Mesenchymal stem cell (in vitro differentiated cells and primary cell): ENCODE measurements around the gene NOX3.

Experiments used
- DNase-seq: peaks from one replicate; pipeline ENCODE4 v3.0.0-alpha.2; 2013
- H2AFZ ChIP-seq: one replicate; pipeline ENCODE4 v1.6.1; 2013; ENCODE audit warnings: low read depth, mild to moderate bottlenecking, control low read depth, inconsistent platforms, low read length, moderate library complexity
- H2AK5ac ChIP-seq: 2 replicates; pipeline ENCODE4 v1.6.1; 2013; ENCODE audit warnings: low read length, moderate library complexity, mild to moderate bottlenecking, inconsistent platforms; ENCODE audit not compliant: severe bottlenecking
- H2BK120ac ChIP-seq: one replicate; pipeline ENCODE4 v1.6.1; 2013; ENCODE audit warnings: low read depth, mild to moderate bottlenecking, inconsistent platforms, low read length, moderate library complexity
- H2BK12ac ChIP-seq, 2 experiments: one replicate each; pipeline ENCODE4 v1.6.1; 2013; ENCODE audit warnings: inconsistent platforms in 2 of 2, low read length in 2 of 2, mild to moderate bottlenecking in 2 of 2, moderate library complexity in 2 of 2, control low read depth in 1 of 2
- H2BK15ac ChIP-seq: one replicate; pipeline ENCODE4 v1.6.1; 2013; ENCODE audit warnings: mild to moderate bottlenecking, low read depth, inconsistent platforms; ENCODE audit not compliant: poor library complexity, severe bottlenecking
- H2BK5ac ChIP-seq: 2 replicates; pipeline ENCODE4 v1.6.1; 2013; ENCODE audit warnings: low read depth, mild to moderate bottlenecking, low read length, control low read depth, inconsistent platforms; ENCODE audit not compliant: poor library complexity, severe bottlenecking
- H3K14ac ChIP-seq, 2 experiments: one replicate each; pipeline ENCODE4 v1.6.1; 2013; ENCODE audit warnings: inconsistent platforms in 2 of 2, low read length in 2 of 2, control low read depth in 1 of 2, mild to moderate bottlenecking in 1 of 2, moderate library complexity in 1 of 2
- H3K18ac ChIP-seq, 2 experiments: one replicate each; pipeline ENCODE4 v1.6.1; 2013; ENCODE audit warnings: inconsistent platforms in 2 of 2, low read length in 2 of 2, control low read depth in 1 of 2, low read depth in 1 of 2, mild to moderate bottlenecking in 1 of 2
- H3K23ac ChIP-seq, 2 experiments: one replicate each; pipeline ENCODE4 v1.6.1; 2013; ENCODE audit warnings: inconsistent platforms in 2 of 2, low read length in 2 of 2, mild to moderate bottlenecking in 2 of 2, moderate library complexity in 2 of 2, control low read depth in 1 of 2
- H3K27ac ChIP-seq: 2 replicates; pipeline ENCODE4 v1.5.1; 2013; ENCODE audit warnings: mild to moderate bottlenecking, moderate library complexity, low read length, control low read depth, inconsistent platforms; ENCODE audit not compliant: poor library complexity, severe bottlenecking
- H3K27me3 ChIP-seq, 2 experiments: 2 replicates each; pipeline versions ENCODE4 v1.6.1 to v1.7.0; 2013; ENCODE audit warnings: low read length in 2 of 2, mild to moderate bottlenecking in 2 of 2, moderate library complexity in 2 of 2, control low read depth in 1 of 2, inconsistent platforms in 1 of 2; ENCODE audit not compliant: control insufficient read depth in 1 of 2, insufficient read depth in 1 of 2
- H3K36me3 ChIP-seq, 2 experiments: 2 replicates each; pipeline versions ENCODE4 v1.6.1 to v1.7.0; 2013; ENCODE audit warnings: low read length in 2 of 2, control low read depth in 1 of 2, inconsistent platforms in 1 of 2, low read depth in 1 of 2, mild to moderate bottlenecking in 1 of 2; ENCODE audit not compliant: insufficient read depth in 2 of 2, control insufficient read depth in 1 of 2
- H3K4ac ChIP-seq, 2 experiments: one replicate each; pipeline ENCODE4 v1.6.1; 2013; ENCODE audit warnings: inconsistent platforms in 2 of 2, low read length in 2 of 2, mild to moderate bottlenecking in 2 of 2, moderate library complexity in 2 of 2, control low read depth in 1 of 2, low read depth in 1 of 2
- H3K4me1 ChIP-seq: 2 replicates; pipeline ENCODE4 v1.6.1; 2013; ENCODE audit warnings: low read depth, low read length, control low read depth; ENCODE audit not compliant: control insufficient read depth, insufficient read depth
- H3K4me2 ChIP-seq: 2 replicates; pipeline ENCODE4 v1.6.1; 2013; ENCODE audit warnings: low read length, mild to moderate bottlenecking, inconsistent platforms; ENCODE audit not compliant: poor library complexity, severe bottlenecking
- H3K4me3 ChIP-seq, 2 experiments: 2 replicates each; pipeline versions ENCODE4 v1.5.1 to v1.7.0; 2013; ENCODE audit warnings: low read length in 2 of 2, mild to moderate bottlenecking in 2 of 2, control low read depth in 1 of 2, low read depth in 1 of 2; ENCODE audit not compliant: insufficient read depth in 1 of 2
- H3K79me1 ChIP-seq: replicated peaks from 2 replicates; pipeline ENCODE4 v1.6.1; 2013; ENCODE audit warnings: mild to moderate bottlenecking, control low read depth, low read length, inconsistent platforms; ENCODE audit not compliant: poor library complexity, severe bottlenecking
- H3K9ac ChIP-seq: 2 replicates; pipeline ENCODE4 v1.7.0; 2013; ENCODE audit warnings: mild to moderate bottlenecking, low read length, moderate library complexity
- H3K9me3 ChIP-seq: 2 replicates; pipeline ENCODE4 v1.7.0; 2013; ENCODE audit warnings: mild to moderate bottlenecking, low read length; ENCODE audit not compliant: control insufficient read depth
- H4K8ac ChIP-seq: one replicate; pipeline ENCODE4 v1.6.1; 2013; ENCODE audit warnings: inconsistent platforms, mild to moderate bottlenecking, low read length, moderate library complexity
- H4K91ac ChIP-seq: one replicate; pipeline ENCODE4 v1.6.1; 2013; ENCODE audit warnings: mild to moderate bottlenecking, low read length, inconsistent platforms
- WGBS: methylation state at CpG from one replicate; pipeline ENCODE4 v1.1.7; 2013; ENCODE audit warnings: mixed read lengths; 5-methylcytosine and 5-hydroxymethylcytosine counted together

The NOX3 gene

GRCh38 chr6:155487371-155488130 is 31.9 kb upstream of the NOX3 start:
- no peaks in the 10 kb centered on the region for H3K4me1 ChIP-seq
- no peak overlapping the region for H3K9ac ChIP-seq
- H3K4me2 ChIP-seq: no peak overlapping the region
- H3K27me3 ChIP-seq: no peaks in the 10 kb centered on the region
- H4K8ac ChIP-seq: no peak overlapping the region
- no peak overlapping the region for H2BK120ac ChIP-seq
- no peak overlapping the region for H3K4ac ChIP-seq
- no peak overlapping the region for H3K27ac ChIP-seq
- H4K91ac ChIP-seq: no peak overlapping the region
- no peak overlapping the region for H3K23ac ChIP-seq
- H3K4me3 ChIP-seq: no peak overlapping the region
- H2AFZ ChIP-seq: no peak overlapping the region
- H2BK15ac ChIP-seq: no peak overlapping the region
- H2AK5ac ChIP-seq: no peak overlapping the region
- no peak for DNase-seq
- no peak overlapping the region for H3K18ac ChIP-seq
- no peak overlapping the region for H2BK5ac ChIP-seq
- H3K36me3 ChIP-seq: no peaks in the 10 kb centered on the region
- 86% methylated on average over 1 of the region's 5 CpGs for WGBS
- no peaks in the 10 kb centered on the region for H3K79me1 ChIP-seq
- no peak overlapping the region for H3K14ac ChIP-seq
- no peaks in the 10 kb centered on the region for H3K9me3 ChIP-seq
- H2BK12ac ChIP-seq: no peak overlapping the region

GRCh38 chr6:155486721-155487294 is 31.2 kb upstream of the NOX3 start:
- H3K9ac ChIP-seq: no peak overlapping the region
- no peak overlapping the region for H2BK15ac ChIP-seq
- no peak overlapping the region for H3K4ac ChIP-seq
- no peaks in the 10 kb centered on the region for H3K27me3 ChIP-seq
- no peak overlapping the region for H4K8ac ChIP-seq
- no peak overlapping the region for H4K91ac ChIP-seq
- no peak overlapping the region for H3K27ac ChIP-seq
- H3K4me2 ChIP-seq: no peak overlapping the region
- no peak overlapping the region for H2BK12ac ChIP-seq
- no peak overlapping the region for H3K4me3 ChIP-seq
- no peak overlapping the region for H2BK5ac ChIP-seq
- no peak overlapping the region for H2AFZ ChIP-seq
- WGBS: 100% methylated on average over 1 of the region's 5 CpGs
- no peak overlapping the region for H2BK120ac ChIP-seq
- no peak overlapping the region for H3K23ac ChIP-seq
- no peak overlapping the region for H3K14ac ChIP-seq
- no peak for DNase-seq
- no peaks in the 10 kb centered on the region for H3K9me3 ChIP-seq
- no peaks in the 10 kb centered on the region for H3K79me1 ChIP-seq
- no peak overlapping the region for H3K18ac ChIP-seq
- no peaks in the 10 kb centered on the region for H3K4me1 ChIP-seq
- no peaks in the 10 kb centered on the region for H3K36me3 ChIP-seq
- H2AK5ac ChIP-seq: no peak overlapping the region

- no peak overlapping the region for H4K91ac ChIP-seq
- no peak overlapping the region for H2AFZ ChIP-seq
- no peaks in the 10 kb centered on the region for H3K27me3 ChIP-seq
- H2BK5ac ChIP-seq: no peak overlapping the region
- H3K23ac ChIP-seq: no peak overlapping the region
- DNase-seq: no peak
- H3K36me3 ChIP-seq: no peaks in the 10 kb centered on the region
- H3K14ac ChIP-seq: no peak overlapping the region
- H3K79me1 ChIP-seq: no peaks in the 10 kb centered on the region
- H4K8ac ChIP-seq: no peak overlapping the region
- no peak overlapping the region for H3K27ac ChIP-seq
- peak overlapping the region in 1 of 2 experiments; percentile 17 for H3K4ac ChIP-seq
- H3K9me3 ChIP-seq: no peaks in the 10 kb centered on the region
- no peak overlapping the region for H2AK5ac ChIP-seq
- peak overlapping the region in 1 of 2 experiments; percentile 43 for H2BK12ac ChIP-seq
- no peaks in the 10 kb centered on the region for H3K4me1 ChIP-seq
- peak overlapping the region in 1 of 2 experiments; percentile 44 for H3K18ac ChIP-seq
- no peak overlapping the region for H3K9ac ChIP-seq
- 97% methylated on average over 3 of the region's 4 CpGs for WGBS
- no peak overlapping the region for H2BK15ac ChIP-seq
- H3K4me3 ChIP-seq: no peak overlapping the region
- no peak overlapping the region for H2BK120ac ChIP-seq
- H3K4me2 ChIP-seq: no peak overlapping the region
Observed at GRCh38 chr6:155485756-155486155, 30.1 kb upstream of the NOX3 start.

GRCh38 chr6:155483858-155484257 is 28.2 kb upstream of the NOX3 start:
- Histone ChIP-seq H3K4ac (no peak overlapping the region), H3K4me2 (no peak overlapping the region), H3K14ac (no peak overlapping the region), H3K79me1 (no peaks in the 10 kb centered on the region), H3K27ac (no peak overlapping the region), H2BK120ac (no peak overlapping the region), H3K23ac (no peak overlapping the region), H3K36me3 (no peaks in the 10 kb centered on the region), H2AFZ (no peak overlapping the region), H3K27me3 (no peaks in the 10 kb centered on the region), H3K4me1 (no peaks in the 10 kb centered on the region), H2BK12ac (no peak overlapping the region), H3K9ac (no peak overlapping the region), H2AK5ac (no peak overlapping the region), H4K91ac (no peak overlapping the region), H2BK5ac (no peak overlapping the region), H4K8ac (no peak overlapping the region), H2BK15ac (no peak overlapping the region), H3K18ac (no peak overlapping the region), H3K9me3 (no peaks in the 10 kb centered on the region), H3K4me3 (no peak overlapping the region)
- no CpG with 5 or more reads among the region's 1 CpG for WGBS
- DNase-seq: peak; percentile 39
